GM21367 (cell line): ENCODE results near the gene IKZF3.
"Not testable (repeated sequence)": the region's sequence is repeated elsewhere in the genome, so short reads cannot be mapped to it uniquely, and the experiment has no call there.

ENCODE experiments used
- ATAC-seq: cut with Tn5 transposase; IDR thresholded peaks from one replicate; pipeline ENCODE4 v1.9.1; 2021; ENCODE audit not compliant: unreplicated experiment

IKZF3 gene

DNA sequence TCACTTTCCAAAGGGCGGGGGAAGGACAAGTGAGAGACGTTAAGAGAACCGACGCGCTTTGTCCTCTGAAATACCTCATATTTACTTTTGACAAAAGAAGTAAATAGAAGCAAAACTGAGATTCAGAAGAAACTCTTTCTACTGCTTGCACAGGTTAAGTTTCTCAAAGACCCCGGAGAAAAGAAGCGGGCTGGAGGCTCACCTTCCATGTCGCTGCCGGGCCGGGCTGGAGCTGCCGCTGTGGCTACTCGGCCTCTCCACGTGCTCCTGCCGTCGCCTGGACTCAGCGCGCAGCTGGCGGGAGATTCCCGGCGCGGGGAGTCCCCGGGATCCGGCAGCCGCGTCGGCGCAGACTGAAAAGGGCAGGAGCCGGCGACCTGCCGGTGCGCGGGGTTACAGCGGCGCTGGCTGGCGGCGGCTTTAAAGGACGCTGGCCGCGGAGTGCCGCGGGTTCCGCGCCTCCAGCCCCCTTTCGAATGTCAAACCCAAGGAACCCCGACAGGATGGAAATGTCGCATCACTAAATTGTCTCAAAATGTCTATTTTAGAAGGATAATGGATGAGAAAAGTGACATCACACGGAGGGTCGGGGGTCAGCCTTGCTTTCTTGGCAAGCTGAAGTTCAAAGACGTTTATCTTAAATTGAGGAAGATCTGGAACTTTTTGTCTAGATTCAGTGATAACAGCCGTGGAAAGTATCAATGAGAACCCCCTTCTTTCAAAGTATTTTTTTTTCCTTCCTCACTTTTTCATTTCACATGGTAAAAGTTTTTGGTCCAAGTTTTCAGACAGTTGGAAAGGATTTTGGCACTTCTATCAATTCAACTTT, at the start of gene IKZF3:
TSS of gene IKZF3 (minus strand) at position 395 of the 829 bp plus-strand sequence. CDS start at position 209, 186 bp downstream.
- peak; percentile 27 for ATAC-seq

DNA sequence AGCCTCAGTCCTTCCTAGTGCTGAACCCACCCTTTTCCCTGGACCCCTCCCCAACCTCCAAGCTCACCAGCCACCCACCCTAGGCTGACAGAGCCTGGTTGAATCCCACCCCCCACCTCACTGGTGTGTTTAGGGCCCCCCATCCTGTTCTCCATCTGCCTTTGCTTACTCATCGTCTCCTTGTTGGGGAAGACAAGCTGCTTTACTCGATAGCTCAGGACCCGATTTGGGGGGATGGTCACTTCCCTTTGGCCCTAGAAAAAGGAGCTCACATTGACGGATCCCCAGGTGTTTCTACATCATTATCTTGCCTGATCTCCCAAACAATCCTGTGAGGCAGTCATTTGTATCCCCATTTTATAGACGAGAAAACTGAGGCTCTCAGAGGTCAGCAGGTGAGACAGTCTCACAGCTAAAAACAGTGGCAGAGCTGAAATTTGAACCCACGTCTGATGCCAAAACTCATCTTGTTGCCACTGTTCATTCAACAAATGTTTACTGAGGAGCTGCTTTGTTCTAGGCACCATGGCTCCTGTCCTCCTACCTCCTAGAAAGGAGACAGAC, 44.8 kb upstream of the IKZF3 start:
- ATAC-seq = no peak

DNA sequence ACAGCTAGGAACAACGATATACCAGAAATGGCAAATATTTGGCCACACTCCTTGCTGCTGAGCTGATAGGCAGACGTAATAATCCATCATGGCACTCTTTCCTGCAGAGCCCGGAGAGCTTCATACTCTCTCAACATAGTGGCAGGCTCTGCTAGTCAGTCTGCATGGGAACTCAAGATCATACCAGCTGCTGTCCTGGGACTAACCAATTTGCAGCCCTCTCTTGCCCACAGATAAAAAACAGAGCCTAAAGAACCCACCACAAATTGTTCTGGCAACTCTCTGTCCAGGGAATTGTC, 40.8 kb upstream of the IKZF3 start:
- no peak for ATAC-seq

DNA sequence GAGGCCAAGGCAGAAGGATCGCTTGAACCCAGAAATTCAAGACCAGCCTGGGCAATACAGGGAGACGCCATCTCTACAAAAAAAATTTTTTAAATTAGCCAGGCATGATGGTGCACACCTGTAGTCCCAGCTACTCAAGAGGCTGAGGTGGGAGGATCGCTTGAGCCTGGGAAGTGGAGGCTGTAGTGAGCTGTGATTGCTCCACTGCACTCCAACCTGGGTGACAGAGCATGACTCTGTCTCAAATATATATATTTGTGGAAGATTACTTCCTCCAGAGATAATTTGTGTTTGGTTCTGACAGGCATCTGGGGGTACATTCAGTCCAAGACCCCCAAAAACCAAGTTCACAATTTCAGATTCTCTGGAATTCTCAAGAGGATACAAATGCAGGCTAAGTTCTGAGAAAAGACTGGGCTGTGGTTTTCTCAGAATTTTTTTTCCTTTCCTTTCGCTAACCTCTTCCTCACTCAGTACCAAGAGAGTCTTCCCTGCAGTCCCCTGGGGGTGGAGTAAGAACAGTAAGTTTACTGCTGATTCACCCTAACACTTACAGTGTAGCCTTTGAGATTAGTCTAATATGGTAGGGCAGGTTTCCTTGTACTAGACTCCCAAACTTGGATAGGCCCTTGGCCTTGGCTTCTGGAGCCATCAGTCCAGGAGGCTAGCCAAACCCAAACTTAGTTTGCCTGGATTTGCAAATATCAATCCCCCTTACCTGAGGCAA, 39.2 kb upstream of the IKZF3 start:
- ATAC-seq = no peak

DNA sequence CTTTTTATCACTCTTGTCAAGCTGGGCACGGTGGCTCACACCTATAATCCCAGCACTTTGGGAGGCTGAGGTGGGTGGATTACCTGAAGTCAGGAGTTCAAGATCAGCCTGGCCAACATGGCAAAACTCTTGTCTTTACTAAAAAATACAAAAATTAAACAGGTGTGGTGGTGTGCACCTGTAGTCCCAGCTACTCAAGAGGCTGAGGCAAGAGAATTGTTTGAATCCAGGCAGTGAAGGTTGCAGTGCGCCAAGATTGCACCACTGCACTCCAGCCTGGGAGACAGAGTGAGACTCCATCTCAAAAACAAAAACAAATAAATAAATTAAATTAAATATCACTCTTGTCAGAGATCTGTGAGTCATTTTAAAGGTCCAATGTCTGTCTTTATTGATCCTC, 37.9 kb upstream of the IKZF3 start:
- ATAC-seq = not testable (repeated sequence)

DNA sequence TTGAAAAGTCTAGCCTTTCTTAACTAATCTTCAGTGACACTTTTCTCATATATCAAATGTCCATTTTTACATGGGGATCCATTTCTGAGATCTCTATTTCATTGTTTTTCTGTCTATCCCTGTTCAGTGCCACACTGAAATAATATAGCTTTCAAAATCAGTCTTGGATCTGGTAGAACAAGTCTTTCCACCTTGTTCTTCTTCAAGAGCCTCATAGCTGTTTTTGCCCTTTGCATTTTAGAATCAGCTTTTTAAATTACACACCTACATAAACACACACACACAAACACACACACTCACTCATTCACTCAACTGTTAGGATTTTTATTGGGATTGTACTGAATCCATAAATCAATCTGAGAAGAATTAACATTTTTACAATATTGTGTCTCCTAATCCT, 35.1 kb upstream of the IKZF3 start:
- ATAC-seq = no peak

DNA sequence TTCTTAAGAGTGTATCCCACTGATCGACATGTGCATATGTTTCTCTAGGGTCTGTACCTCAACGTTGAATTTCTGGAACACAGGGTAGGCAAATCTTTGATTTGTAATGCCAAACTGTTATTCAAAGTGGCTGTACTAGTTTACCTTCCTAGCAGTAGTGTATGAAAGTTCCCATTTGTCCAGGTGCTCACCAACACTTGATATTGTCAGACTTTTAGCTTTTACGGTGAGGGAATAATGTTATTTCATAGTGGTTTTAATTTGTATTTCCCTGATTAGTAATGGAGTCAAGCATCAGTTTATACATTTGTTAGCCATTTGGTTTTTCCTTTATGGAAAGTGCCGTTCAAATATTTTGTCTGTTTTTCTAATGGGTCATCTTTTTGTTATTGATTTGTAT, 34.0 kb upstream of the IKZF3 start:
- ATAC-seq = no peak

DNA sequence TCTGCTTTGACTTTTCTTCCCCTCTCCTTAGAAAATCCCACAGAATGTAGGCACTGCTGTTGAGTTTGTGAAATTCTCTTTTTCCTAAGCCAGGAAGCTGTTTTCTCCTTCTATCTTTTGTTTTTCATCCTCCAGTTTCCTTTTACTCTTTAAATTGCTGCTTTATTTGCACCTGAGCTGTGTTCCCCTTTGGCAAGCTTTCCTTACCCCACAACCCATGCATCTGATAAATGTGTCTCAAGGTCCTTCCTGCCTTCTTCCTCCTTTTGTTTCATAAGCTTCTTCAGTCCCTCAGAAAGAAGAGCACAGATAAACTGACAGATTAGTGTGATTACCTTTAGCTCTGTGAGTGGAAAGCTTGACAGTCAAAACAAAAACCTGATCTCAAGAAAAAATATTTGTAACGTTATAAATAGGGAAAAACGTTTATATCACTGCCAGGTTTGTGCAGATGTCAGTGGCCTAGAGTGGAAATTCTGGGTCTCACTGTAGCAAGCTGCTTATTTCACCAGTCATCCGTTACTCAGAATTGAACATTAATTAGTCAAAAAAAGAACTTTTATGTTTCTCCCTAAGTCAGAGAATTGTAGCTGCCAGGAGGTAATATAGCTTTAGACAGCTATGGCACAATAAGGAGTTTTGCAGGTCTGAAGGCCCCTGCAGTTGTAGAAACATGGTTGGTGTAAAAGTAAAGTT, 30.7 kb upstream of the IKZF3 start:
- no peak for ATAC-seq

DNA sequence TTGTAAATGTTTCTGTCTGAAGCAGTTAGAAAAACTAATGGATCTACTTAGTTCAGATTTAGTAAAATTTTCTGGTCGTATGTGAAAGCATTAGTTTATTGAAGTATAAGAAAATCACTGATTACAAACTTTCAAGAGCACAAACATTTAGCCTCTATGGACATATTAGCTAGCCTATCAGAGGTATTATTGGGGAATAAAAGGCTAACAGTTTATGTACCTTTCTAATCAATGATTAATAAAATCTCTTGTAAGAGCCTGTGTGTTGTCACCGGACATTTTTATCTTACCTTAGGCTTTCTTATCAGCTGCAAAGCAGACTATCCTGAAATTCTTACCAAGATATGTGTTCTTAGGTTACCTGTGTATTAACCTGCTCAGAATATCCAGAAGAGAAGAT, 25.1 kb upstream of the IKZF3 start:
- no peak for ATAC-seq

DNA sequence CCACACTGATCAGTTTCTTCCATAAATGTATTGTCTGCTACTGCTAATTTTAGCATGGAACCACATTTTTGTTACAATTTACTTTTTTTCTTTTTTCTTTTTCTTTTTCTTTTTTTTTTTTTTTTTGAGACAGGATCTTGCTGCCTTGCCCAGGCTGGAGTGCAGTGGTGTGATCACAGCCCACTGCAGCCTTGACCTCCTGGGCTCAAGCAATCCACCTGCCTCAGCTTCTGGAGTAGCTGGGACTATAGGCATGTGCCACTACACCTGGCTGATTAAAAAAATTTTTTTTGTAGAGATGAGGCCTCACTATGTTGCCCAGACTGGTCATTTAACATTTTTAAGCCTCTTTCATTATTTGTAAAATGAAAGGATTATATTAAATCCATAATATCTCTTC, 23.0 kb upstream of the IKZF3 start:
- no peak for ATAC-seq

DNA sequence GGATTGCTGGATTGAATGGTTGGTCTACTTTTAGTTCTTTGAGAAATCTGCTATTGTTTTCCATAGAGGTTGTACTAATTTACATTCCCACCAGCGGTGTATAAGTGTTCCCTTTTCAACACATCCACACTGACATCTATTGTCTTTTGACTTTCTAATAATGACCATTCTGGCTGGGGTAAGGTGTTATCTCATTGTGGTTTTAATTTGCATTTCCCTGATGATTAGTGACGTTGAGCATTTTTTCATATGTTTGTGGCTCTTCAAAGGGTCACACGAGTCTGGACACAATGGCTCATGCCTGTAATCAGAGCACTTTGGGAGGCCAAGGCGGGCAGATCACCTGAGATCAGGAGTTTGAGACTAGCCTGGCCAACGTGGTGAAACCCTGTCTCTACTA, 22.0 kb upstream of the IKZF3 start:
- ATAC-seq = not testable (repeated sequence)

DNA sequence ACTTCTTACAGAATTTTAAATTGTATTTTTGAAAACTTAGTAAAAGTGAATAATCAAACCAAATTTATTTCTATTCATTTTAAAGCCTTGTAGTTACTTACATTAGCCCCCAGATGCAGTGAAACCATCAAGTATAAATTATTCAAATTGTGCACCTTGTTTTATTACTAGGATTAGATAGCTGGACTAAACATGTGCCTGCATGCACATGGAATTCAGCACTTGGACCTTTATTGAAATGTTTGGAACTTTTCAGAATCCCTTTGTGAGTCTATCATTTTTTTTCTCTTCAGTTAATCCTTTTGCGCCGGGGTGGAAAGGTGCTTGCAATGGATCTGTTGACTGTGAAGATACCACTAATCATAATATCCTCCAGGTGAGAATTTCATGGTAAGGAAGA, 8.6 kb upstream of the IKZF3 start:
- no peak for ATAC-seq

DNA sequence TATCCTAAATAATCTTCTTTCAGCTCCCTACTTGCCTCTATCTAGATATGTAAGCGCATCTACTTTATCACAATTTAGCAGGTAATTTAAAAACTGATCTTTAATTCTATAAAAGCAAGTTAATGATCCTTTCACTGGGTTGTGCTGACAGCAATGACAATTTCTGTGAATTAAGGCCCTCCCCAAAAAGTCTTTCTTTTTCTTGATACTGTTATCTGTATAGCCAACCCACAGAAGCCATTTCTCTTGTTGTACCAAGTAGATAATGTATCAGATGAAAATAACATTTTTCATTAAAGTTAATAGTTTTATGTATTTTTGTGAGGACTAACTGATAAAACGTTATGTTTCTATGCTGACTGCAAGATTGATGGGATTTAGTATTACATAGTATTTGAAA, 7.7 kb upstream of the IKZF3 start:
- ATAC-seq = no peak

DNA sequence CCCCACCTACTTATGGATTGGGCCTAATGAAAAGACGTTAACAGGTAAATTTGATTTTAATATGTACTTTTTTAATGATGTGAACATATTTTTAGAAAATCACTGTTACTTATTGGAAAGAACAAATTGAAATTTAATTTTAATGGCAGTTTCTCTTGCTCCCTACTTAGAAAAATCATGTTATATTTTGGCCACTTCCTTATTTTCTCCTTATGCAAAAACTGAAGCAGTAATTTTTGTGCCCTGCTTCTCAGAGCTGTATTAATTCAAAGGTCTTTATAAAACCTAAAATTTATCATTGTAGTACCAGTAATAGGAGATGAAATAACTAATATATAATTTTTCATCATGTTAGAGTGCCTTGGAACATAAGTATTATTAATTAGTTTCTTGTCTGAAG, 6.7 kb upstream of the IKZF3 start:
- ATAC-seq = no peak

DNA sequence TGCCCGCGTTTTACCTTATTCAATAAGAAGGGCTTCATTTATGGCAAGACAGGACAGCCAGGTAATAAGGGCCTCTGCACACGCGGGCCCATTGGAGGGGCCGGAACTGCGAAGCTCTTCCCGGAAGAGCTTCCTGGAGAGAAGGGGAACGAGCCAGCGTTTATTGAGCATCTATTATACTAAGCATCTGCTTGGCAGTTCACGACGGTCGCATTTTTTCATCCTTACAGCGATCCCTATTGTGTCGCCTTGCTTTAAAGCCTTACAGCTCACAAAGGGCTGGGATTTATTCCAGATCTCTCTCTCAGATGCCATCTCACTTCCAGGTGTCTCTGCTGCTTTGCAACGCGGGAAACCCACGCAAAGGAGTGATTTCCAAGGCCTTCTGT, 4.4 kb upstream of the IKZF3 start:
- ATAC-seq = no peak

DNA sequence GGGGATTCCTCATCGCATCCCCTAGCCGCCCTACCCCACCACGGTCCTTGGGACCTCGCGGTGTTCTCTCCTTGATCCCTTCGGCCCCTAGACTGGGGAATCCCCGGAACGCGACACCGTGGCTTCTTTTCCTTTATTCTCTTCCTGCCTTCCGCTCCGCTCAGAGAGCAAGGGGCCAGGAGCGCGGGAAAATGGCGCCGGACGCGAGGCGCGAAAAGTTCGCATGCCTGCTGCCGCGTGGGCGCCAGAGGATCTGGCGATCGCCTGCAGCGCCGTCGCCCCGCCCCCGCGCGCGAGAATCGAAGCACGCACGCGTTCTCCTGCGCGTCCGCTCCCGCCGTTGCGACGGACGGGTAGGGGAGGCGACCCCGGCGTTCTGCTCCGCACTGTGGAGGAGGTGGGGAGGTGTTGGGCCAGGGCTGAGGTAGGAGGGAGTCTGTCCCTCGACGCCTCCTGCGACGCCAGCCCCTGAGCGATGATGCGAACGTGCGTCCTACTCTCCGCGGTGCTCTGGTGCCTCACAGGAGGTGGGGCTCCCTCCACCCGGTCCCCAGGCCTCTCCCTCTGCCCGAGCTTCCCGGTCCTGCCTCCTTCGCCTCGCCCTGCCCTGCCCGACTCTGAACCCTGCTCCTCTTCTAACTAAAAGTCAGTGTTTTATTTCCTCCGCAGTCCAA, 3.9 kb upstream of the IKZF3 start, which contains the start of gene ZPBP2:
TSS of gene ZPBP2 (plus strand) at position 323 of the 674 bp plus-strand sequence. CDS start at position 476, 153 bp downstream.
- ATAC-seq = peak; percentile 13

DNA sequence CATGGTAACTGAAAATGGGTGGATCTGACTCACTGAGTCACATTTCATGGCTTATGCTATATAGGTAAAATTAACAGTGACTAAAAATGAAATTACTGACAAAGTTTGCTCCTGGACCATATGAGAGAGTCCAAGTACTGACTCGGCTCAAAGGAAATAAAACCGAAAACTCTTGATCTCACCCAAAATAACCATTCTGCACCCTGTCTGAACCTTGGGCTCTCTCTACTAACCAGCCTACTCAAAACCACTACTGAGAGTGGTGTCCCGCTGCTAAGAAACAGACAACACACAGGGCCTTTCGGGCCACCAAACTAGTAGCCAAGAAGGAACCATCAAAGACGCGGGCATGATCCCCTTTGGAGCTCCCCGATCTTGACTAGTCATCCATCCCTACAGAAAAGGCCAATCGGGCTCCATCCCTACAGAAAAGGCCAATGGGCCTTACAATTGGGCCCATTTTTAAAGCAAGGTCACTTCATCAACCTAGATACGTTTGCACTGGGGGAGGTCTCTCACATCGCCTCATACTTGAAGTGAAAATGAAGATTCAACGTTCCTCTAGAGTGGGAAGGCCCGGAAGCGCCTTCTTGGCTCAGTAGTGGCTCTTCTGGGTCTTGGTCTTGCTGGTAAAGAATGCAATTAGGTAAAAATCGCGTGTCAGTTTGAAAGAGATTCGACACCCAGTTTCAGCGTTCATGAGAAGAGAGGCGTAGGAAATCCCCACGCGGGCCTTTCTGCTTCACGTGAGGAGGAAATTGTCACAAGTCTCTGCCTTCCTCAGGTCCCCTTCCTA, 3.2 kb upstream of the IKZF3 start:
- ATAC-seq = peak; percentile 44

DNA sequence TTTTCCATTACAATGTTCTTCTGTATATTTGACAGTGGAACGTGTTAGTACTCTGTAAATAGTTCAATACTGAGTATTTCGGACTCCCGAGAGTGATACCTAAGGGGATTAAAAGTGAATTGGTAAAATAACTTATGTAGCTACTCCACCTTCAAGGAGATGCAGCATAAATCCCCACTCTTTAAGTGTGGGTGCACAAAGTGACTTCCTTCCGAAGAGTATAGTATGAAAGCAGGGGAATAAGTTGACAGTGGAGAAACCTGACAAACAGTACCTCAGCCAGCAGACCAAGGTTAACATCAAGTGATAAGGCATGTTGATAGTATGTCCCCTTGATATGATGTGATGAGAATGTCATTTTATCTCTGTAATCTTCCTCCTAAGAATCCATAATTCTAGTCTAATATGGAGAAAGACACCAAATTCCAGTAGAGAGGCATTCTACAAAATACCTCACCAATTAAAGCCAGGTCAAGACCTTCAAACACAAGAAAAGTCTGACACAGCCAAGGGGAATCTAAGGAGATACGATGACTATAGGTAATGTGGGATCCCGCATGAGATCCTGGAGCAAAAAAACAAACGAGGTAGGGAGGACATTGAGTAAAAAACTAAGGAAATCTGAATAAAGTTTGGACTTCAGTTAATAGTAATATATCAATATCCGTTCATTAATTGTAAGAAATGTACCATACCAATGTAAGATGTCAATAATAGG, 2.1 kb upstream of the IKZF3 start:
- ATAC-seq = no peak

DNA sequence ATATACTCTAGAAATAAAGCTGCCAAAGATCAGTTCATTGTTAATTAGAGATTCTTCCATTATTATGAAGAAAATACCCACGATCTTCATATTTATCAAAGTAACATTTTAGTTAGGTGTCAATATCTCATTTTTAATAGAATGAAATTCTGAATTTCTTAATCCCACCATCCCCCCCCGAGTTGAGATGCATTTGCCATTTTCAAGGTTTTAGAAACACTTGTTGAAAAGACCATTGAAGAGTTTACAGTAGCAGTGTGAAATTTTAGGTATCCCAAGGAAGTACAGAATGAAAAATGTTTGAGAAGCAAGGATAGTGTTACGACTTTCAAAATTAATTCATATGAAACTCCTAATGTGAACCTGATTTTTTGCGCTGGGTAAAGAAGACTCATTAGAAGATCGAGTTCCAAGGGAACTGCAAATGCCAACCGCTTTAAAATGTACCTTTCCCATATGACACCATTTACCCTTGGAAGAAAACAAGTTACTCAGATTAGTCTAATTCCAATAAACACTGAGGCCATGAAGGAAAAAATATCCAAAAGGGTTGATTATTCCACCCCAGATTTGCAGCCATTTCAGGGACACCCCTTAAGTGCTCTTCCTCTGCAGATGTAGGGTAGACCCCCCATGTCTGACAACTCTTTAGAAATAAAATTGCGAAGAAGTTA, 731 bp downstream of the IKZF3 start:
- no peak for ATAC-seq
